ENCODE measurements around the gene CBX5. TPM values are rescaled to one million over a fixed set of nuclear protein-coding genes. Genes with fewer than 3 reads are reported as not detected.

The CBX5 gene
- total RNA-seq, 1 experiment from 2014 or later = 71.6 TPM

- Histone ChIP-seq H3K36me3 (no peaks in the 10 kb centered on the region), H3K27ac (no peak within 1 kb of the TSS), H3K27me3 (replicated peaks) (peaks cover 12% of the 10 kb centered on the region), H3K4me1 (replicated peaks) (peaks cover 16% of the 10 kb centered on the region), H3K4me3 (no peak within 1 kb of the TSS), H3K9me3 (replicated peaks) (no peaks in the 10 kb centered on the region)
- peak in 1 of 2 experiments; percentile 65 for DNase-seq (ENCODE audit: low read depth in 1 of 2, low spot score in 2 of 2)
Observed at GRCh38 chr12:54300732-54301427, 21.0 kb upstream of the CBX5 start, which contains the start of gene NFE2. Gene NFE2 (minus strand): TSS chr12:54301015. CDS start chr12:54295248, 5,767 bp downstream.

- no peak overlapping the region for H3K4me3 ChIP-seq
- DNase-seq (ENCODE audit: low read depth in 1 of 2, low spot score in 2 of 2) = no peak
Observed at GRCh38 chr12:54300225-54300731, 20.4 kb upstream of the CBX5 start.

GRCh38 chr12:54299515-54300224 lies 19.7 kb upstream of the CBX5 start:
- Histone ChIP-seq H3K9me3 (replicated peaks) (no peaks in the 10 kb centered on the region), H3K4me1 (replicated peaks) (peaks cover 16% of the 10 kb centered on the region), H3K36me3 (no peaks in the 10 kb centered on the region), H3K27ac (no peak overlapping the region), H3K4me3 (no peak overlapping the region), H3K27me3 (replicated peaks) (peaks cover 12% of the 10 kb centered on the region)
- no peak for DNase-seq (ENCODE audit: low read depth in 1 of 2, low spot score in 2 of 2)

More at GRCh38 chr12:54300225-54300731, 20.4 kb upstream of the CBX5 start:
- Histone ChIP-seq H3K27me3 (replicated peaks) (peaks cover 12% of the 10 kb centered on the region), H3K27ac (no peak overlapping the region), H3K9me3 (replicated peaks) (no peaks in the 10 kb centered on the region), H3K36me3 (no peaks in the 10 kb centered on the region), H3K4me1 (replicated peaks) (peaks cover 16% of the 10 kb centered on the region)

DNA sequence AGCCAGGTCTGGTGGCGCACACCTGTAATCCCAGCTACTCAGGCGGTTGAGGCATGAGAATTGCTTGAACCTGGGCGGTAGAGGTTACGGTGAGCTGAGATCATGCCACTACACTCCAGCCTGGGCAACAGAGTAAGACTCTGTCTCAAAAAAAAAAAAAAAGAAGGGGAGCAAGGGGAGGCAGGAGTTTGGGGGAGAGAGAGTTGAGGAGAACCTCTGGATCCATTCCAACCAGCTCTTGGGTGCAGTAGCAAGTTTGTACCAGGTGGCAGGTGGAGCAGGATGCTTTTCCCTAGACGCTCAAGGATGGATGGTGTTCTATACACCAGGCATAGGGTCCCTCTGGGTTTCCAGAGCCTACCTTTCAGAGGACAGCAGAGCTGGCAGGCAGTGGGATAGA lies 19.0 kb upstream of the CBX5 start:
- Histone ChIP-seq H3K36me3 (no peaks in the 10 kb centered on the region), H3K27me3 (replicated peaks) (peaks cover 12% of the 10 kb centered on the region), H3K27ac (no peak overlapping the region), H3K4me1 (replicated peaks) (peaks cover 16% of the 10 kb centered on the region), H3K9me3 (replicated peaks) (no peaks in the 10 kb centered on the region), H3K4me3 (no peak overlapping the region)
- no peak for DNase-seq (ENCODE audit: low read depth in 1 of 2, low spot score in 2 of 2)

DNA sequence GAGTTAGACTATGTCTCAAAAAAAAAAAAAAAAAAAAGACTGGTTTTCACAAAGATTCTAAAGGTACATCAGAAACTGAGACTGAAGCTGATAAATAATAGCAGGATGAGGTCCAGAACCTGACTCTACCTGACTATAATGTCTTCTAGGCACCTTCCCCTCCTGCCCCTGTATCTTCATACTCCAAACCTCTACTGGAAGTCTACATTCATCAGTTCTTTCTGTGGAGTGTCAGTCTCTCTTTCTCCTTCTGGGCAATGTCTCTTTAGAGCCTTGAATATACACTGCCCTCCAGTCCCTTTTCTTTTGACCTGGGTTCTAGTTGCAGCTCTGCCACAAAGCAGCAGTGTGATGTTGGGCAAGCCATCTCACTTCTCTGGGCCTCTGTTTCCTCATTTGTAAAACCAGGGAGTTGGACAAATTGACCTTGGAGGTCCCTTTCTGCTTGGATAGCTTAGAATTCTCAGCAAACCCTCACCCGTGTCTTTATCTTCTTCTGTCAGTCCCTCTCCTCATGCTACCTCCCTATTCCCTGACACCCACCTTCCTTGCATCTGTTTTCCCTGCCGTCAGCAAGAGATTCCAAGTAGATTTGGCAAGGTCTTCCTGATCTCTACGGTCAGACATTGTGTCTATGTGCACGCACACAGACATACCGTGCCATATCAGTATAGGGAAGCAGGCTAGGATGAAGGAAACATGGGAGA lies 16.6 kb upstream of the CBX5 start:
- H3K36me3 ChIP-seq = no peaks in the 10 kb centered on the region

DNA sequence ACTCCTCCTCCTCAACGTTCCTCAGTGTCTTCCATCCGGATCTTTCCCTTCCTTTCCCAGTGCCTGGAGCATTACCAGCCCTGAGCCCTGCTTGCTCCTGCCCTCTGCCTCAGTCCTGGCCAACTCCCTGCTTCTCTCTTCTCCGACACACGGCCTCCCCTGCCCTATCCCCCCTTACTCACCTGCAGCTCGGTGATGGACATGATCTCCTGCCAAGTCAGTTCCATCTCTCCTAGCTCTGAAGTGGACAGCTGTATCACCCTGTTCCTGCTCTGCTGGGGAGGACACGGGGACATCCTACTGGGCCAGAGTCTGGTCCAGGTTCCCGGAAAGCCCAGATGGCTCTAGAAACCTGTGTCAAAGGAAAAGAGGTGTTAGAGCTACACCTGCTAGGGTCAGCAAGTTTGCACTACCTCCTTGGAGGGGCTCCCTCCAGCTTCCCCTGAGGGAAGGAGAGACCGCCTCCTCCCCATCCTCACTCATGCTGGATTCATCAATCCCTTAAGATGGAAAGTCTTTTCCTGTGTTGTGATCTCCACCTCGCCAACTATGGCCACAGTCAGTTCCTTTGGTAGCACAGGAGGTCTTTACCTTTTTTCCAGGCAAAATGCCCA lies 15.1 kb upstream of the CBX5 start:
- Histone ChIP-seq H3K36me3 (no peaks in the 10 kb centered on the region), H3K27ac (no peak overlapping the region), H3K4me1 (replicated peaks) (peaks cover 4% of the 10 kb centered on the region), H3K4me3 (no peak overlapping the region), H3K9me3 (replicated peaks) (no peaks in the 10 kb centered on the region), H3K27me3 (replicated peaks) (0 out of 2 replicates have a peak, but pooled peaks cover 3% of the 10 kb centered on the region)
- DNase-seq (ENCODE audit: low read depth in 1 of 2, low spot score in 2 of 2) = no peak

More for the DNA sequence above, 16.6 kb upstream of the CBX5 start:
- Histone ChIP-seq H3K27me3 (replicated peaks) (0 out of 2 replicates have a peak, but pooled peaks cover 3% of the 10 kb centered on the region), H3K4me3 (no peak overlapping the region), H3K9me3 (replicated peaks) (no peaks in the 10 kb centered on the region), H3K27ac (no peak overlapping the region), H3K4me1 (replicated peaks) (peaks cover 16% of the 10 kb centered on the region)
- no peak for DNase-seq (ENCODE audit: low read depth in 1 of 2, low spot score in 2 of 2)

GRCh38 chr12:54294152-54294952 lies 14.4 kb upstream of the CBX5 start:
- DNase-seq (ENCODE audit: low read depth in 1 of 2, low spot score in 2 of 2) = peak in 1 of 2 experiments; percentile 56
- no peak overlapping the region for H3K4me3 ChIP-seq
- H3K4me1 ChIP-seq (replicated peaks) = no peaks in the 10 kb centered on the region
- no peak overlapping the region for H3K27ac ChIP-seq
- no peaks in the 10 kb centered on the region for H3K9me3 ChIP-seq (replicated peaks)
- no peaks in the 10 kb centered on the region for H3K36me3 ChIP-seq
- 0 out of 2 replicates have a peak, but pooled peaks cover under 1% of the 10 kb centered on the region for H3K27me3 ChIP-seq (replicated peaks)

DNA sequence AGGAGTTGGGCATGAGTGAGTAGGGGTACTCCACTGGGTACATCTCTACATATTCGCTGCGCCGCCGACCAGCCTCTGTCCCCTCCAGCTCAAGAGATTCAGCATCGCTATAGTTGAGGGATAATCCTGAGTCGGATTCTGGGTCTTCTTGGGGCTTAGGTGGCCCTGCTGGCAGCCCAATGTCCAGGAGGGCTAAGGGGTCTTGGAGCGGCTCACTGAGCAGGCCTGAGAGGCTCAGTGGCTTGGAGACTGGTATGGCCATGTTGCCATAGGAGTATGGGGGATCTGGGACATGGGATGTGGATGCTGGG lies 13.0 kb upstream of the CBX5 start:
- Histone ChIP-seq H3K9me3 (replicated peaks) (no peaks in the 10 kb centered on the region), H3K27me3 (replicated peaks) (no peaks in the 10 kb centered on the region), H3K4me3 (no peak overlapping the region), H3K36me3 (peaks cover 9% of the 10 kb centered on the region), H3K4me1 (replicated peaks) (no peaks in the 10 kb centered on the region), H3K27ac (no peak overlapping the region)
- DNase-seq (ENCODE audit: low read depth in 1 of 2, low spot score in 2 of 2) = no peak

GRCh38 chr12:54292083-54292930 lies 12.4 kb upstream of the CBX5 start:
- H3K4me1 ChIP-seq (replicated peaks) = no peaks in the 10 kb centered on the region
- H3K9me3 ChIP-seq (replicated peaks) = no peaks in the 10 kb centered on the region
- DNase-seq (ENCODE audit: low read depth in 1 of 2, low spot score in 2 of 2) = no peak
- peaks cover 15% of the 10 kb centered on the region for H3K36me3 ChIP-seq
- no peak overlapping the region for H3K27ac ChIP-seq
- H3K4me3 ChIP-seq = no peak overlapping the region
- no peaks in the 10 kb centered on the region for H3K27me3 ChIP-seq (replicated peaks)

- Histone ChIP-seq H3K36me3 (peaks cover 63% of the 10 kb centered on the region), H3K27ac (no peak overlapping the region), H3K4me1 (replicated peaks) (peaks cover 18% of the 10 kb centered on the region), H3K4me3 (no peak overlapping the region), H3K27me3 (replicated peaks) (no peaks in the 10 kb centered on the region), H3K9me3 (replicated peaks) (no peaks in the 10 kb centered on the region)
- DNase-seq (ENCODE audit: low read depth in 1 of 2, low spot score in 2 of 2) = no peak
Observed at GRCh38 chr12:54287261-54288157, 7.6 kb upstream of the CBX5 start.

DNA sequence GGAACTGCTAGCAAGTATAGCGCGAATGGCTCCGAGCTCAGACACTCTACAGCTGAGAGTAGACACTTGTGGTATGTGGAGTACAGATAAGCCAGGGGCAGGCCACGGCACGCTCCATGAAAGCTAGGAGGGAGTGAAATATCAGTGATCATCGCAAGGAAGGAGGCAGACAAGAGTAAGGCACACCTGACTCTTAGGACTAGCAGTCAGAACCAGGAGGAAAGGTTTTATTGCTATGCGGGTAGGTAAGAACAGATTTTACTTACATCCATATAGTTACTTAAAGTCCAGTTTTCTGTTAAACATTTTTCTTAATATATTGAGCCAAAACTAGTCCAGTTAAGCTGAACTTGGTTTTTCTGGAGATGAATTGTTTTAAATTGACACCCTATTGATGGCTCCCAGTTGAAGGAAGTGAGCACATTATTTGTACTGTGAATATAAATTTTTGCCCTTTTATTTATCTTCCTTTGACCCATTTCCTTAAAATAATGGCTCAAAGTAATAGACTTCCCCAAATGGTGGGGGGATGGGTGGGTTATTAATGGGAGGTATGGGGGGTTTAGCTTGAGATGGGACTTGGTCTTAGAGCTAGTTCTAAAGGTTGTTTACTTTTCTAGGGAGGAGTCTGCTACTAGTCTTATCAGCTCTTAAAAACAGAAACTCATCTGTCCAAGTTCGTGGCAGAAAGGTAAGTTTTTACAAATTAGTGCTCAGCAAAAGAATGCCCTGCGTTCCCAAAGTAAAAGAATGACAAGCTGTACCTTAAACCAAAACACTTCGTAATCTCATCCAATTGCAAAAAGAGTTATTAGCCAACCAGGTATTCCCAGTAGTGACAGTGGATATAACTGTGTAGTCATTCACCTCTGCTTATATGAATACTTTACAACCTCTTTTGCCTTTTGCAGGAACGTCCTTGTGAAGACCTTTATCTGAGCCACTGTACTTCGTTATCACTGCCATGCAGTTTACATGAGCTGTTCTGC lies 6.4 kb upstream of the CBX5 start:
- no peaks in the 10 kb centered on the region for H3K27me3 ChIP-seq (replicated peaks)
- no peak overlapping the region for H3K27ac ChIP-seq
- no peak for DNase-seq (ENCODE audit: low read depth in 1 of 2, low spot score in 2 of 2)
- H3K36me3 ChIP-seq = peaks cover 74% of the 10 kb centered on the region
- H3K4me1 ChIP-seq (replicated peaks) = peaks cover 20% of the 10 kb centered on the region
- no peak overlapping the region for H3K4me3 ChIP-seq
- no peaks in the 10 kb centered on the region for H3K9me3 ChIP-seq (replicated peaks)

All from SJSA1 (cell line).